Spinal cord (tissue), 10 donors: Measurements from ENCODE around the gene LOXHD1. TPM values are rescaled to one million over a fixed set of nuclear protein-coding genes. Genes with fewer than 3 reads are reported as not detected.

Source experiments
- DNase-seq, 6 donors: peaks; one replicate each; pipeline versions ENCODE4 v3.0.0 to v3.0.0-alpha.2; 2013 to 2015; ENCODE audit warnings: low spot score in 6 of 6, low read depth in 4 of 6
- H3K27ac ChIP-seq: one replicate; pipeline ENCODE4 v1.5.1; 2013; ENCODE audit warnings: low read depth, low read length, control low read depth
- H3K27me3 ChIP-seq: one replicate; pipeline ENCODE4 v1.6.1; 2013; ENCODE audit warnings: low read length; ENCODE audit not compliant: control insufficient read depth, insufficient read depth
- H3K36me3 ChIP-seq: one replicate; pipeline ENCODE4 v1.6.1; 2013; ENCODE audit warnings: low read length; ENCODE audit not compliant: control insufficient read depth, insufficient read depth
- H3K4me1 ChIP-seq: one replicate; pipeline ENCODE4 v1.6.1; 2013; ENCODE audit warnings: low read length; ENCODE audit not compliant: control insufficient read depth, insufficient read depth
- H3K4me3 ChIP-seq: one replicate; pipeline ENCODE4 v1.5.1; 2013; ENCODE audit warnings: low read depth, low read length, control low read depth
- H3K9me3 ChIP-seq: one replicate; pipeline ENCODE4 v1.6.1; 2013; ENCODE audit warnings: low read length; ENCODE audit not compliant: control insufficient read depth, insufficient read depth
- WGBS: methylation state at CpG from one replicate; pipeline ENCODE4 v1.1.5; 2013; ENCODE audit warnings: missing lambda C conversion rate; ENCODE audit not compliant: insufficient coverage; 5-methylcytosine and 5-hydroxymethylcytosine counted together
- long read RNA-seq, 4 donors: transcript quantifications; one replicate each; lab custom pipeline, GENCODE V29; 2026
- polyA plus RNA-seq, 2 donors: library from polyadenylated mRNA; unstranded; fragments of 120-200 nt; gene quantifications; one replicate each; pipeline ENCODE4 v1.2.1, GENCODE V29; 2013; ENCODE audit not compliant: insufficient read length in 2 of 2
- total RNA-seq, 2 donors: library from RNA; depleted of rRNA in 1 of 2; stranded (reverse); fragments of 120-200 nt in 1 of 2; fragments of >200 nt in 1 of 2; gene quantifications; one replicate each; pipeline versions ENCODE4 v1.2.3 to v1.2.4, GENCODE V29; 2013 to 2014
- donor health status: healthy.

The LOXHD1 gene
- total RNA-seq, result under 1 TPM; 0.20 to 0.22 TPM
- polyA plus RNA-seq, result under 1 TPM; 0.14 to 0.29 TPM
- long read RNA-seq, donor 1, result 0 reads
- long read RNA-seq, donor 2, result 0 reads
- long read RNA-seq, donor 3, result 0 reads
- long read RNA-seq, donor 4, result 0 reads

GRCh38 chr18:46657115-46657955, at the start of gene LOXHD1:
TSS of gene LOXHD1 (minus strand) at chr18:46657220. CDS start at chr18:46657033, 187 bp downstream.
- 76% methylated on average over 25 of the region's 25 CpGs for WGBS
- no peaks in the 10 kb centered on the region for H3K9me3 ChIP-seq
- no peak for DNase-seq
- no peaks in the 10 kb centered on the region for H3K36me3 ChIP-seq
- no peak within 1 kb of the TSS for H3K4me3 ChIP-seq
- H3K4me1 ChIP-seq, result peaks cover 3% of the 10 kb centered on the region
- peaks cover 5% of the 10 kb centered on the region for H3K27me3 ChIP-seq
- H3K27ac ChIP-seq, result no peak within 1 kb of the TSS

- Histone ChIP-seq H3K4me1 (peaks cover 6% of the 10 kb centered on the region), H3K27me3 (no peaks in the 10 kb centered on the region), H3K9me3 (no peaks in the 10 kb centered on the region), H3K4me3 (no peak overlapping the region), H3K27ac (no peak overlapping the region), H3K36me3 (no peaks in the 10 kb centered on the region)
- peak in 1 of 6 donors; percentile 26 for DNase-seq
- WGBS, result 40% methylated on average over 1 of the region's 5 CpGs
Measured at GRCh38 chr18:46705521-46705920, 48.5 kb upstream of the LOXHD1 start.

GRCh38 chr18:46704816-46705215, 47.8 kb upstream of the LOXHD1 start:
- Histone ChIP-seq H3K27me3 (no peaks in the 10 kb centered on the region), H3K36me3 (no peaks in the 10 kb centered on the region), H3K9me3 (no peaks in the 10 kb centered on the region), H3K27ac (no peak overlapping the region), H3K4me1 (peaks cover 10% of the 10 kb centered on the region), H3K4me3 (no peak overlapping the region)
- 94% methylated on average over 4 of the region's 4 CpGs for WGBS
- DNase-seq, result no peak

GRCh38 chr18:46704189-46704588, 47.2 kb upstream of the LOXHD1 start:
- H3K4me3 ChIP-seq, result no peak overlapping the region
- no peaks in the 10 kb centered on the region for H3K36me3 ChIP-seq
- H3K27ac ChIP-seq, result no peak overlapping the region
- peaks cover 10% of the 10 kb centered on the region for H3K4me1 ChIP-seq
- H3K27me3 ChIP-seq, result no peaks in the 10 kb centered on the region
- H3K9me3 ChIP-seq, result no peaks in the 10 kb centered on the region
- DNase-seq, result no peak
- WGBS, result 75% methylated on average over 6 of the region's 7 CpGs

GRCh38 chr18:46702471-46702870, 45.5 kb upstream of the LOXHD1 start:
- Histone ChIP-seq H3K27ac (no peak overlapping the region), H3K9me3 (no peaks in the 10 kb centered on the region), H3K4me3 (no peak overlapping the region), H3K27me3 (no peaks in the 10 kb centered on the region), H3K36me3 (no peaks in the 10 kb centered on the region), H3K4me1 (peaks cover 10% of the 10 kb centered on the region)
- WGBS, result 86% methylated on average over 6 of the region's 6 CpGs
- DNase-seq, result no peak

- peaks cover 6% of the 10 kb centered on the region for H3K4me1 ChIP-seq
- no peaks in the 10 kb centered on the region for H3K9me3 ChIP-seq
- peak in 1 of 6 donors; percentile 76 for DNase-seq
- WGBS, result 20% methylated on average over 3 of the region's 5 CpGs
- no peak overlapping the region for H3K4me3 ChIP-seq
- H3K27me3 ChIP-seq, result no peaks in the 10 kb centered on the region
- H3K36me3 ChIP-seq, result no peaks in the 10 kb centered on the region
- no peak overlapping the region for H3K27ac ChIP-seq
Measured at GRCh38 chr18:46700066-46700824, 43.2 kb upstream of the LOXHD1 start.

GRCh38 chr18:46696702-46697101, 39.7 kb upstream of the LOXHD1 start:
- peaks cover 5% of the 10 kb centered on the region for H3K4me1 ChIP-seq
- no peaks in the 10 kb centered on the region for H3K27me3 ChIP-seq
- no peaks in the 10 kb centered on the region for H3K9me3 ChIP-seq
- peaks cover 5% of the 10 kb centered on the region for H3K36me3 ChIP-seq
- H3K27ac ChIP-seq, result no peak overlapping the region
- H3K4me3 ChIP-seq, result no peak overlapping the region
- no peak for DNase-seq

- Histone ChIP-seq H3K27me3 (no peaks in the 10 kb centered on the region), H3K4me3 (no peak overlapping the region), H3K4me1 (peaks cover 5% of the 10 kb centered on the region), H3K36me3 (peaks cover 7% of the 10 kb centered on the region), H3K9me3 (no peaks in the 10 kb centered on the region), H3K27ac (no peak overlapping the region)
- DNase-seq, result no peak
- 62% methylated on average over 2 of the region's 3 CpGs for WGBS
Measured at GRCh38 chr18:46696268-46696667, 39.2 kb upstream of the LOXHD1 start.

- 100% methylated on average over 2 of the region's 2 CpGs for WGBS
- Histone ChIP-seq H3K27me3 (no peaks in the 10 kb centered on the region), H3K9me3 (no peaks in the 10 kb centered on the region), H3K27ac (no peak overlapping the region), H3K36me3 (peaks cover 10% of the 10 kb centered on the region), H3K4me1 (no peaks in the 10 kb centered on the region), H3K4me3 (no peak overlapping the region)
- DNase-seq, result no peak
Measured at GRCh38 chr18:46693996-46694395, 37.0 kb upstream of the LOXHD1 start.
